Stimulated activated CD4-positive, alpha-beta T cell treated with anti-CD3 and anti-CD28 coated beads, Interleukin-1b, Interleukin-23, amount 100 ng/mL, for 1 hour (primary cell): ENCODE results near the gene GID8.

Experiments used
- DNase-seq, 2 donors: peaks; one replicate each; pipeline ENCODE4 v3.0.0-alpha.2; 2020; ENCODE audit warnings: low read depth in 2 of 2

The GID8 gene

DNA sequence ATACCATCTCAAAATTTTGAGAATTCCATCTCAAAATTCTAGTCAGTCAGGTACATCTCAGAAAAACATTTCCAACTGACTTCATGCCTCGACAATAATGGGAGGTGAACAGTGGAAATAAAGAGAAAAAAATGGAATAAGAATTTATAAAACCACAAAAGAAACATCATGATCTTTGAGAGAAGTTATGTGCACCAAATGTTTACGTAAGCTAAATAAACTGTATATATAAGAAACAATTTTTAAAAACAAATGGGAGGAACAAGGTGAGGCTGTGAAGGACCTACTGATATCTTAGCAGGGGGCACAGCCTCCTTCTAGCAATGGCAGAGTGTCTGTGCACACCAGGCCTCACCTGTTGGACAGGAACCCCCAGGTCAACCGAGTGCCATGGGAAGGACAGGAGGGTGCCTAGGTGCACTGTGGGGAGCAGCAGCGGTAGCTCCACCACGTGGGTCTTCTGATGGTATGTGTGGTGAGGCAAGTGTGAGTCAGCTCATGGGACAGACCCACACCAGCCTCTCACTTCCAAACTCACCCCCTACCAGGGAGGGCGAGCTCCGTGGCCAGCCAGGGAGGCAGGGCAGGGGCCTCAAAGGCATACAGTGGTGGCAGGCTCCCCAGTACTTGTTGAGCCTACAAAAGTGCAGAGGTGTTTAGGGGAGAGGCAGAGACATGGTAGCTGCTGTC, 34.9 kb upstream of the GID8 start:
- DNase-seq = no peak

DNA sequence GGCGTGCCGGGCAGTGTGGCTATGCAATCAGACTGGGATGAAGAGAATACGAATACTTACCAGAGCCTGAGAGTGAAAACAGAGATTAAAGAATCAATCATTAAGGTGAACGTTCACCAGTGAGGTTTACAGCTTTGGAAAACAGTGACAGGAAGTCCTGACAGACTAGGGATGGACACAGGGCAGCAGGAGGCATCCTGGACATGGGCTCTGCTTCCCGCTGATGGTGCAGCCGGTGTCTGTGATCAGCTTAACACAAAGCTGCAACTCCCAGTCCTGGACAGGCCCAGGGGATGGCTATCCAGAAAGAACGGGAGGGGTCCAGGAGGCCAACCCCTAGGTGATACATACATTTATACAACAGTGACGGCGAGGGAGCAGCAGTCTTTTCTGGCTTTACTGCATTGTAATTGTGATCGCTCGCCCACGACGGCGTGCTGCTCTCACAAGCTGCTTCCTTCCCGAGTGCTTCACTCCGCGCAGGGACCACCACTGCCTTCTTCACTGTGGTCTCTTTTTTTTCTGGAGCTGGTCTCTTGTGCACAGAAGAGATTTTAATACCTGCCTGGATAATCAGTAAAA, 32.3 kb upstream of the GID8 start:
- no peak for DNase-seq

DNA sequence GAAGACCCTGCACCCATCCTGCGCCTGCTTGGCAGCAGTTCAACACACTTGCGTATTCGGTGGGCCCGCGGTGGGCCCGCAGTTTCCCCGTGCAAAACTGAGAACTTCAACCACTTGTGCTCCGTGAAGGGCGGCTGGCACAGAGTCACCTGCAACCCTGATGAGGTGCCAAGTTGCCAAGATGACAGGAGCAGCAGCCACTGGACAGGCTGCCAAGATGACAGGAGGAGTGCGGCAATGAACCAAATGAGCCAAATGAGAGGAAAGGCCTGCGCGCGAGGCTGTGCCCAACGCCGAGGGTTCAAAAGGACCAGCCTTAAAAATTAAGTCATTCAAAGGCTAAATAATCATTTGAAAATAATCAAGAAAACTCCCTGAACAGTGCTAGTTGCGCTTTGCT, 31.7 kb upstream of the GID8 start:
- DNase-seq = no peak

DNA sequence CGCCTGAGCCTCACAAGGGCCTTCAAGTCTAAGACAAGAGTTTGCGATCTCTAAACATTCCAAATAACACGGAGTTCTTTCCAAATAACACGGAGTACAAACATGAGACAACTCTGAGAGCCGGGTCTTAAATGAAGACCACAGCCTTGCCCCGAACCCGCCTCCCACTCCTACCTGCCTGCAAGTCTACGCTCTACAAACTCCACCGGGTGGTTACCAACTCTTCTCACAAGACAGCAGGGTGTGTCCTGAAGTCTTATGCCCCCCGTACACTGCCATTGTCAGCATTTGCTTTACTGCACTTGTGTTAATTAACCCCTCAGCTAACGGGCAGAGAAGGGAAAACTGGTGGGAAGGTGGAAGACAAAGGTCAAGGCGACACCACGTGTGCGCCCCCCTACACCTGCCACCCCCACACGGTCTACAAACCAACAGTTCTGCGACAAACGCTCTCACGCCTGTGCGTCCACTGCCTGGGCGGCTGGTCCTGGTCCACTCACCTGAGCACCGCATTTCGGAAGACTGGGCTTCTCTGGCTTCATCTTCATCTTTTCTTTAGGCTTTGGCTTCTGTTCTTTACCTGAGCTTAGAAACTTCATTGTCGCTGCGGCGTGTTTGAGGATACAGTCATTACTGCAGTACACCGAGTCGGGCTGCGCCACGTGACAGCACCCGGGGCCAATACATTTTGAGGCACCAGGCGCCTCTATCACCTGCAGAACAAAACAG, 31.1 kb upstream of the GID8 start:
- no peak for DNase-seq

DNA sequence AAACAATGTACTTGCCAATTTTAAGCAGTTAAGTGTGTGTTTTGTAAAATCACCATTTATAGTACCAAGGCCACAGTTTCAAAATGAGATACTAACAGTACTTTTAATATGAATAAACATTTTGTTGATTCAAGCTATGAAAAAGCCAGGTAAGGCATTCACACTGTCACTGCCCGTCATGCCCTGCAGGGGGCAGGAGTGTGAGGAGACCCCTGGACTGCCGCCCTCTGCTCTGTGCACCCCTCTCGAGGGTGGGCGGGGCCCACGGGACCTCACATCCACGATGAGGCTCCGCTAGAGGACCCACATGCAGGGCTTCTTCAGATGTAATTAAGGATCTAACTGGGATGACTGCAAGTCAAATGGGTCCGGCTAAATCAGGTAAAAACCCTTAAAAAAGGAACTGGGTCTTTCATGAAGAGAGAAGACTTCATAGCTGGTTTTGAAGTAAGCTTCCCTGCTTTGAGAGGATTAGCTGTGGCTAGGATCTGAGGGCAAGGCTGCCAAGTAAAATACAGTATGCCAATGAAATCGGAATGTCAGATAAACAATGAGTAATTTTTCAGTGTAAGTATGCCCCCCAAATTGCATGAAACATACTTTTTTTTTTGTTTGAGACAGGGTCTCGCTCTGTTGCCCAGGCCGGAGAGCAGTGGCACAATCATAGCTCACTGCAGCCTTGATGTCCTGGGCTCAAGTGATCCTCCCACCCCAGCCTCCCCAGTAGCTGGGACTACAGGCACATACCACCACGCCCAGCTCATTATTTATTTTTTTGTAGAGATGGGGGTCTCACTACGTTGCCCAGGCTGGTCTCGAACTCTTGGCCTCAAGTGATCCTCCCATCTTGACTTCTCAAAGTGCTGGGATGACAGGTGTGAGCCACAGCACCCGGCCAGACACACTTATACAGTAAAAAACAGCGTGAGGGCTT, 30.3 kb upstream of the GID8 start:
- DNase-seq = no peak

DNA sequence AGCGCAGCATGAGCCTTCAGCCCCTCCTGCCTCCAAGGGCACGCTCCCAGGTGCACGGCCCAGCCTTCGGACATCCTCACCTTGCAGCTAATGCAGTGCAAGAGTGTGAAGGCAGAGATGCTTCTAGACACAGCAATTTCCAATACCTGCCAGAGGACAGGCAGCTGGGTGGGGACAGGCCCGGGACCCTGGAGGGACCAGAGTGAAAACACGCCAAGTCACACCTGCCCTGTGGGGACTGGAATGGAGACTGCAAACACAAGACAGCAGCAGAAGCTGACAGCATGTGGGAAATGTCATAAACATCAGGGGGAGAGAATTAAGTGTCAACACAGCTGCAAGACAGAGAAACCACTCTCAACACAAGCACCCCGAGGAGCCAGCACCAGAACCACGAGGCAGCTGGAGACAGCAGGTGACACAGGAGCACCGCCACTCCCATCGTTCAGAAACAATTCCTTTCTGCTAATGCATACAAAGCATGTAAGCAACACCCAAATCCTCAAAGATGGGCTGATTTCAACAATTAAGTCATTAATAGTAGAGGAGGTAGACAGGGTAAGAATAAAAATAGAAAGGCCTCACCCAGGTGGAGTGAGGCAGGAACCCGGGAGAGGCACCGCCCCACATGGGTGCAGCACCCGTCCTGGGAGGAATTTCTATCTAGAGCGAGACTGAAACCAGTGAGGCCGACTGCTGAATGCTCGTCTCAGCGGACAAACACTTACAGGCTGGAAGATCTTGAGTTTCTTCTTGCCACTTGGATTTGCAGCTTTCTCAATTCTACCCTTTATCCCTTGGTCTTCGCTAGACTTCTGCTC, 28.8 kb upstream of the GID8 start:
- no peak for DNase-seq

DNA sequence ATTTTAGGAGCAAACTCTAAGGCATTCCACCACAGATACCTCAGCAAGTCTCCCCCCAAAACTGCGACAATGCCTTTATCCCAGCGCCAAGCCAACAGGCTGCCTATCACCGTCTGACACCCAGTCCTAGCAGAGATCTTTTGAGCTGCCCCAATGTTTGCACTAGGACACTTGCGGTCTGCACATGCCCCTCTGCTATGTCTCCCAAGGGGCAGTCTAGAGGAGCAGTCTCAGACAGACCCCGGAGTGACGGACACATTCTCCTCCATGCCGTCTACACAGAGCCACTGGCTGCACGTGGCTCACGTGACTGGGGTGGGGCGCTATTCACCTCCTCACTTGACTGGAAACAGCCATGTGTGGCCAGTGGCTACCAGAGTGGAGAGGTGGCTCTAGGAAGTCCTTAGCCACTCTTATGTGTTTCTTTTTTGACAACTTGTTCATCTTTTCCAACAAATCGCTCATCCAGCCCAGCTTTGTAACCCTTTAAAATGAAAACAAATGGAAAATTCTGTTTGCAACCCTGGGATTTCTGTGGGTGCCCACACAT, 27.7 kb upstream of the GID8 start:
- DNase-seq = no peak

DNA sequence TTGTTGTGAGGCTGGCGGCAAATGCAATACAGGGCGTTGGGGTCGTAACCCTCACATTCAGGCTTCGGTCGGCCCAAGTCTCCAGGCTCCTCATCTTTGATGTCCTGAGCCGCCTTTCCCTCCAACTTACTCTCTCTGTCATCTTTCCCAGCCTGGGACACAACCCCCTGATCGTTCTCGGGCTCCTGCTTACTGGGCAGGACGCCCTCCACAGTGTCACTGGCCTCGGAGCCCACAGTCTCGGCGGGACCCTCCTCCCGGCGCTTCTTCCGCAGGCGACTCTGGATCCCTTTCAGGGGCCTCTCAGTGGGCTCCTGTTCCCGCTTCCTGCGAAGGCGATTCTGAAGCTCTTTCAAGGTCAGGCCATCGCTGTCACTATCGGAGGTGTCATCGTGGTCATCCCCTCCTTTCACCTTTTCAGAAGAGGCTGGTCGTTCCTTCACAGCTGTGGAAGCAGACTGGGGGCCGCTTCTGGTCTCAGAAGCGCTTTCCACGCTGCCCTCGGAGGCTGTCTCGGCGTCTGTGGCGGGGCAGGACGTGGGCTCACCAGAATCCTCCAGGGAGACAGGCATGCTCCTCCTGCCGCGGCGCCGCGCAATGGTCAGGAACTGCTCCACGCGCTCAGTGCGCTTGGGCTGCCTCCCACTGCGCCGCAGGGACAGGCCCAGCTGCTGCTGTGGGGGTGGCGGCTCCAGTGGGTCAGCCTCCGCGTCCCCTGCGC, 27.0 kb upstream of the GID8 start:
- DNase-seq = no peak

DNA sequence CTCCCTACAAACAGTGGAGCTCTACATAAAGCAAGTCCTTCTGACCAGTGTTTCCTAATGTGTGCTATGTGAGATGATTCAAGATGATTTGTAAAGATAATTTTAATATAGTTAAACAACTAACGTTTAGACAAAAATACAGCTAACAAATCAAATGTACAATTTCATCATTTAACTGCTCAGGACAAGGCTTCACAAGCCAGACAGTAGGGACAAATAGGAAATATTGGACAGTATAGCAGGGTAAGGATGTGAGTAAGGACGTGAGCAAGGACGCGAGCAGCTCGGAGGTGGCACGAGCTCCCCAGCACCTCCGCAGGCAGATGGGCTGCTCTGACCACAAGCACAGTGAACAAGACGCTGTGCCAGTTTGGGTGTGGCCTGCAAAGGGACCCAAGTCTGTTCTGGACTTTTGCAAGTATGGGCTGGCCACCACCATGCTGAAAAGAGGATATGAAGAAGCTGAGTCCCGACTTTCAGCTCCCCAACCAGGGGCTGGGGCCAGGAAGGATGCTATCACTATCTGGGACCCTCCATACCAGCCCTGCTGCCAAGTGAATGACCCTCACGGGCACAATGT, 26.2 kb upstream of the GID8 start:
- DNase-seq = no peak

DNA sequence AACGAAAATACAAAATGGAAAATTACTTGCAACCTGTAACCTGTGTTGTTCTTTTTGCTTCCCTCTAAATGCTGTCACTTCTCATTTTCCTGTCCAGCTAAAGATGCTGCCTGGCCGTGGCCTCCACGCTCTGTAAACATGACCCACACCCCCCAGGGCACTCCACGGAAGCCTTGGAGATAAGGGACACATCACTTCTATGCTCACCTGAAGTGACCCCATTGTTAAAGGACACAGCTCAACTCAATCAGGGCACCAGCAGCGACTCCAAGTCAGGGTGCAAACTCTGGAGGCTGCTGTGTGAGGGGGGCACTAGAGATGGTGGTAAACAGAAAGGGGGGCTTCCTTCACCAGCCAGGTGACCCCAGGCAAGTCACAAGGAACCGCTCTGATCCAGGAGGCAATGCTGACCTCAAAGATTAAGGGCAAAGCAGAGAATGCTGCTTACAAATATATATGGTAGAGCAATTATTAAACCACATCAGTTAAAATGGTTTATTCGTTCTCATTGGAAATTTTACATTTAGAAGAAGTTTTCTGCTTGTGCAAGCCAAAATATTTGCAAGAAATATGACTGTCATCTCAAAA, 24.8 kb upstream of the GID8 start:
- DNase-seq = no peak

DNA sequence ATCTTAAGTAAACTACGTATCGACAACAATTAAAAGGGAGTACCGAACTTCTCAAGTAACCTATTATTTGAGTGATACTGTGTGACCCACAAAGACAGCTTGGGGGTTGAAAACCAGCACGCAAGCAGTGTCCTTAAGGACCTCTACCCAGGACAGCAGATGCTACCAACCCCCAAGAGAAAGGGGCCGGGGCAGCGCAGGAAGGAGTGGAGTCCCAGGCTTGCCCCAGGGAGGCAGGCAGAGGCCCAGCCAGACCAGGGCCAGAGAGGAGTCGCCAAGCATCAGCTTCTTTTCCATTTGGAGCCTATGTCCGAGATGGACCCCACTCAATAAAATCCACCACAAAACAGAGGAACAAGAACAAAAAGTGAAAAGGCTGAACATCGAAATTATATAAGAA, 23.5 kb upstream of the GID8 start:
- no peak for DNase-seq

DNA sequence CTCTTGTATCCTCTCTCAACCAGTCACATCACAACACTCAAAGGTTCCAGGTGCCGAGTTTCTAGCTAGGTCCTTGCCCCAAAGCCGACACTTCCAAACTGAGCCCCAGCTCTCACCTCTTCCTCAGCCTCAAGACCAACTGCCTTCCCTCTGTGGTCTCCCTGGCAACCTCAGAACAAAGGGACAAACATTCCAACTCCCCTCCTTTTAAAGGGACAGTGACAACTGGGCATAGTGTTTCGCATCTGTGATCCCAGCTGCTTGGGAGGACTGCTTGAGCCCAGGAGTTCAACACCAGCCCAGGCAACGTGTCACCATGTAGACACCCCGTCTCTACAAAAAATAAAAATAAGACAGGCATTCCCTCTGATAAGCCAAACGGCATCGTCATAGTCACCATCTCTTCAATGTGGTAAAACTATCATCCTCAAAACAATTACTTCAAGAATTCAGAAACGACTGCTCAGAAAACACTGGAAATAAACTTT, 22.9 kb upstream of the GID8 start:
- DNase-seq = no peak

DNA sequence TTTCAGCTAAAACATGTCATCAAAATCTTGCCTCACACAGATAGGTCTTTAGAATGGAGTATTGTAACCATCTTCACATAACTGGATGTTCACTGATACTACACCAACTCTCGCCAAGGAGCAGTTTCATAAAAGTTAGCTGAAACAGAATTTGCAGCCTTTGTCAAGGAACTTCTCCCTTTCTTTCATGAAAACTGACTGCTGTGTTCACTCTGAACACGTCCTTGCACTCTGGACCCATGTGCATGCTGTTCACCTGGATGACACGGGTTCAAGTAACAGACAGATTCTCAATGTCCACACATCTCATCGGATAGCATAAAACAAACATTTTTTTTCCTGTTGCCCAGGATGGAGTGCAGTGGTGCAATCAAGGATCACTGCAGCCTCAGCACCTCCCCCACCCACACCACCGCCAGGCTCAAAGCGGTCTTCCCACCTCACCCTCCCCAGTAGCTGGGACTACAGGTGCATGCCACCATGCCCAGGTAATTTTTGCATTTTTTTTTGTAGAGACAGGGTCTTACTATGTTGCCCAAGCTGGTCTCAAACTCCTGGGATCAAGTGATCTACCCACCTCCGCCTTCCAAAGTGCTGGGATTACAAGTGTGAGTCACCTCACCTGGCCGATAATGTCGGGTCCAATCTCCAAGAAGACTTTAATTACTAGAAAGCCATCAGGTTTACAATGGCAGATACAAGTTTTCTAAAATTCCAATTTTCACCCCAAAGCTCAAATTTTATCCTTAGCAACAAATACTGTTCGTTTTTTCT, 21.1 kb upstream of the GID8 start:
- no peak for DNase-seq

DNA sequence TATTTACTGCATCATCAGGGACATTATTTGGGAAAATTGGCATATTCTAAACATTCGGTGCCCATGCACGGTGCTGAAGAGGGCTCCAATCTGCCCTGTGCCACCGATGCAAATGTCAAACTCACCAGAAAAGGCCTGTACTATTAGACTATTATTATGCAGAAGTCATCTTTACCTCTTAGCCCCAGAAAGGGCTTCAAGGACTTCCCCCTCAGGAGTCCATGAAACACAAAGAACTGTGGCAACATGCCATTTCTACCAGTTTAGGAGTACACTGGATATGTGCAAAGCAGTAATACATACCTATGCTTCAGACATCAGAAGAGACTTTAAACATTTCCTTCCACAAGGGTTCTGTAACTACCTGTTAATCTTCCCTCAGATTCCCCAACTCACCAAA, 20.2 kb upstream of the GID8 start:
- DNase-seq = no peak

DNA sequence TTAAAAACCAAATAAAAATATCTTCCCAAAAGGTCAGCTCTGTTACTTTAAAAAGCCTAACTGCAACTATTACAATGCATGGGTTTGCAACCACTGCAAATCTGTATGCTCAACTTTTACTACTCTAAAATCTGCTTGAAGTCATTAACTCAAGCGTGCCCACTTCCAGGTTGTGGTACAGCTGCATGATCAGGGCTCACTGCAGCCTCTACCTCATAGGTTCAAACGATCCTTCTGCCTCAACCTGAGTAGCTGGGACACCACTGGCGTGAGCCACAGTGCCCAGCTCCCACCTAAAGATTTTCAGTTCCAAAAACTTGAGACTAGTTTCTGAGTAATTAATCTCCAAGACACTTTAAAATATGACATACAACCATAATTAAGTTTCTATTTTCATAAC, 19.8 kb upstream of the GID8 start:
- DNase-seq = no peak

DNA sequence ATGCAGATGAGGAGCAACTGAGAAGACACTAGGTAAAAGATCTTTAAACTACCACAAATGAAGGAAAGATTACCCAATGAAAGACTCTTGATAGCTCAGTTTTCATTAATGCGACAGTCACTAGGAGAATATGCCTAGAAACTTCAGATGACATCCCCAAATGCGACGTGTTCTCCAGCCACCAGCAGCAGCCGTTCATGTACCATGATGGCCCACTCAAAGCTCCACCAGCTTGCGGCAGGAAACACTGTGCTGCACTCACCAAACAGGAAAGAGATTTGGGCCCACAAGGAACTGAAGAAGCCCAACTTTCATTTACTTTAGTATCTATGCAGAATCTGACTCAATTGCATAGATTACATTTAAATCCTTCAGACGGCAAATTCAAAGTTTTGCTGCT, 19.1 kb upstream of the GID8 start:
- no peak for DNase-seq

DNA sequence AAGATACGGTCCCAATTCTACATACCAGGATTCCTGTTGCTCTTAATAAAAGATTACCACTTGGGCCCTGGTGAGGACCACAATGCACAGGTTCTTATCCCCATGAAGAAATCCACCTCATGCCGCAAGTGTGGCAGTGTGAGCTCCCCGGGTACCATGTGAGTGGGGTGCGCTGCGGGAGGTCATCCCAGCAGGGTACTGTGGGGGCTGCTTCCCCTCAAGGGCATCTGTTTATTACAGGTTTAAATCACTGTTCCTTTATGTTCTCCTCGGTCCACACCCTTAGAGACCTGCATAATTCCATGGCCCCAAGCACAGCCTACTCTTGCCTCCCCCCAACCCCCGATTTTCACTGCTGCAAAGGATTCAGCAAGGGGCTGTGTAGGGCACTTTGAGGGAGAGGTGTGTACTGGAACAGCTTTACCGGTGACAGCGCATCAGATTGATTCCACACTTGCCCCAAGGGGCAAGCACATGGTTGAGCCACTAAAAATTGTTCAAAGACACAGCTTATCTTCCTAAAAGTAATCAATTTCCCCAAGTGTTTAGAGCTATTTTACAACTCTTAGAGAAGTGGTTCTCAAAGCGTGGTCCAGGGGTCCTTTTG, 17.8 kb upstream of the GID8 start:
- no peak for DNase-seq

DNA sequence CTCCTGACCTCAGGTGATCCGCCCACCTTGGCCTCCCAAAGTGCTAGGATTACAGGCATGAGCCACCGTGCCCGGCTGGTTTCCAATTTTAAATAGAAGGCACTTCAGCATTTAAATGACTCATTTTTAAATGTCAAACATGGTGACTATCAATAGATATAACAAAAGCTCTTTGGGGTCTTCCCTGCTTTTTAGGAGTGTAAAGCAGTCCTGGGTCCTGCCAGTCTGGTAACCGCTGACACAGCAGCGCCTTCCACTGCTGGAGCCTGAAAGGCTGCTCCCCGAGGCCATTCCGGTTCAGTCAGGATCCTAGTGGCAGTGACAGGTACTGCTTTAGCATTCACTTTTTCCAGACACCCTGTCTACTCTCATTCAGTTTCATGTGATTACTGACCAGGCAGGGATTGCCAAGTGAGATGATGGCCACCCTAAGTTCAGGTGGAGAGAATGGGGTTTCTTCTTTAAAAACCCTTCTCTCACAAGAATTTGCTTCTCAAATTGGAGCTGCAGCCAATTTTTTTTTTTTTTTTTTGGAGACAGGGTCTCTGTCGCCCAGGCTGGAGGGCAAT, 16.7 kb upstream of the GID8 start:
- no peak for DNase-seq
